ENCODE measurements around the gene IQCK. TPM values are rescaled to one million over a fixed set of nuclear protein-coding genes. Genes with fewer than 3 reads are reported as not detected.
A peak's percentile ranks its signal among the peaks of the same experiment; 100 is the strongest.

Gene IQCK
- total RNA-seq, 1 donor from 2014 or later, result 18.6 TPM

DNA sequence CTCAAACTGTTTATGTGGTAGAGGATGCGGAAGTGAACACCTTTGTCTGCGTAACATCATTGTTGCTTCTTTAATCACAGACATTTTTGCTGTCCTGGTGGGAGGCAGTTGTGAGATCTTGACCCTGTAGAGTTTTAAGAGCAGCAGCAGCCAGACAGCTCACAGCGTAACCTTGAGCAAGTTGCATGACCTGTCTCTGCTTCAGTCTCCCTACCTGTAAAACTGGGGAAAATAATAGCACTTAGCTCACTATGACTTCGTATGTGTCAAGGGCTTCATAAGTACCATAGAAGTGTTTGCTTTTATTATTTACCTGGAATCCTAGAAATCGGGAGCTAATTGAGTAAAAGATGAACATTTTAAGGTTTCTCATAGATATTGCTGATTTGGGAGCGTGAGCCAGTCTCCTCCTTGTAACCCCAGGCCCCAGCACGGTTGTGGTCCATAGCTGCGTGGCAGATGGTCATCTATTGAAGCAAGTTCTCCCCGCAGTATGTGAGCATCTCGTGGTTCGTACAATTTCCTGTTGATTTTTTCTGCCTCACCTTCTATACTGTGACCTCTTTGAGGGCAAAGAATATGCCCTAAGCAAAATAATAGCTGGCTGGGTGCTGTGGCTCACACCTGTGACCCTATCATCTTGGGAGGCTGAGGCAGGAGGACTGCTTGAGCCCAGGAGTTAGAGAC is 132.2 kb downstream of the IQCK start:
- no peak for DNase-seq (ENCODE audit: low spot score)
- peaks cover 9% of the 10 kb centered on the region for H3K36me3 Mint-ChIP-seq (ENCODE audit: low read depth, unreplicated experiment)
- no peak overlapping the region for H3K27ac Mint-ChIP-seq (ENCODE audit: unreplicated experiment)
- no peak for TF ChIP-seq CTCF (IDR thresholded peaks at IDR 0.05; ENCODE audit: unreplicated experiment)
- H3K4me1 Mint-ChIP-seq (ENCODE audit: unreplicated experiment), result peaks cover 10% of the 10 kb centered on the region
- no peaks in the 10 kb centered on the region for H3K9me3 Mint-ChIP-seq (ENCODE audit: unreplicated experiment)
- H3K4me3 Mint-ChIP-seq (ENCODE audit: unreplicated experiment), result peak overlapping the region; percentile 32
- H3K27me3 Mint-ChIP-seq (ENCODE audit: unreplicated experiment), result peaks cover 5% of the 10 kb centered on the region

GRCh38 chr16:19851476-19851875 is 133.4 kb downstream of the IQCK start:
- peaks cover 20% of the 10 kb centered on the region for H3K4me1 Mint-ChIP-seq (ENCODE audit: unreplicated experiment)
- peaks cover 15% of the 10 kb centered on the region for H3K36me3 Mint-ChIP-seq (ENCODE audit: low read depth, unreplicated experiment)

DNA sequence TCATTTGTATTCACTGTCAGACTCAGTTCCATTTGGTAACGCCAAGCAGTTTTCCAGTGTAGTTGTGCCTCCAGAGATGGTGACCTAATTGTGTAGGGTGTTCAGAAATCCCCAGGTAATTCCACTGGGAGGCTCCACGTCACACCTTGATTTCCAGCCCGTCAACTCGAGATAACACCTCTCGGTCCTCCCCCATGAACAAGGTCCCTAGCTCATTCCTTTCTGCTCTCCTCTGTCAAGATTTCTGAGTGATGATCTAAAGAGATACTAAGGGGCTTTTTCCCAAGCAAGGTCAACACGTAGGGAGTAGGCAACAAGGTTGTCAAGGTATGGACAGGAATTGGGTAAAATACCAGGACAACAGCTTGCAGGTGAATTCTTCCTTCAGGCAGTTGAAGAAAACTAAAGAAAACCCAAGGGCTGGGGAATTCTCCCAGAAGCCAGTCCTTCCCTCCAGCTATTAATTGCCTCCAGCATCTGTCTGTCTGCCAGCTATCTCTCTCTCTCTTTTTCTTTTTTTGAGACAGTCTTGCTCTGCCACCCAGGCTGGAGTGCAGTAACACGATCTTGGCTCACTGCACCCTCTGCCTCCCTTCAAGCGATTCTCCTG is 135.2 kb downstream of the IQCK start:
- no peaks in the 10 kb centered on the region for H3K9me3 Mint-ChIP-seq (ENCODE audit: unreplicated experiment)
- H3K4me1 Mint-ChIP-seq (ENCODE audit: unreplicated experiment), result peaks cover 25% of the 10 kb centered on the region
- no peak overlapping the region for H3K27ac Mint-ChIP-seq (ENCODE audit: unreplicated experiment)
- no peak for TF ChIP-seq CTCF (IDR thresholded peaks at IDR 0.05; ENCODE audit: unreplicated experiment)
- DNase-seq (ENCODE audit: low spot score), result no peak
- peaks cover 5% of the 10 kb centered on the region for H3K27me3 Mint-ChIP-seq (ENCODE audit: unreplicated experiment)
- H3K36me3 Mint-ChIP-seq (ENCODE audit: low read depth, unreplicated experiment), result peaks cover 23% of the 10 kb centered on the region
- H3K4me3 Mint-ChIP-seq (ENCODE audit: unreplicated experiment), result no peak overlapping the region

More at GRCh38 chr16:19851476-19851875, 133.4 kb downstream of the IQCK start:
- H3K9me3 Mint-ChIP-seq (ENCODE audit: unreplicated experiment), result no peaks in the 10 kb centered on the region
- DNase-seq (ENCODE audit: low spot score), result no peak
- no peak for TF ChIP-seq CTCF (IDR thresholded peaks at IDR 0.05; ENCODE audit: unreplicated experiment)
- H3K27ac Mint-ChIP-seq (ENCODE audit: unreplicated experiment), result no peak overlapping the region
- no peak overlapping the region for H3K4me3 Mint-ChIP-seq (ENCODE audit: unreplicated experiment)
- peaks cover 5% of the 10 kb centered on the region for H3K27me3 Mint-ChIP-seq (ENCODE audit: unreplicated experiment)

GRCh38 chr16:19853742-19854542 is 135.9 kb downstream of the IQCK start:
- no peak for TF ChIP-seq CTCF (IDR thresholded peaks at IDR 0.05; ENCODE audit: unreplicated experiment)
- peaks cover 26% of the 10 kb centered on the region for H3K4me1 Mint-ChIP-seq (ENCODE audit: unreplicated experiment)
- H3K9me3 Mint-ChIP-seq (ENCODE audit: unreplicated experiment), result no peaks in the 10 kb centered on the region
- DNase-seq (ENCODE audit: low spot score), result no peak
- H3K4me3 Mint-ChIP-seq (ENCODE audit: unreplicated experiment), result no peak overlapping the region
- H3K27me3 Mint-ChIP-seq (ENCODE audit: unreplicated experiment), result peaks cover 5% of the 10 kb centered on the region
- peaks cover 27% of the 10 kb centered on the region for H3K36me3 Mint-ChIP-seq (ENCODE audit: low read depth, unreplicated experiment)
- no peak overlapping the region for H3K27ac Mint-ChIP-seq (ENCODE audit: unreplicated experiment)
